Keratinocyte (primary cell): ENCODE results near the gene MAGEF1. TPM values are rescaled to one million over a fixed set of nuclear protein-coding genes. Genes with fewer than 3 reads are reported as not detected.
A peak's percentile ranks its signal among the peaks of the same experiment; 100 is the strongest.

Source experiments
- DNase-seq: peaks from one replicate; pipeline ENCODE4 v3.0.0-alpha.2; 2011; ENCODE audit warnings: low read depth, missing footprints, low spot score
- FAIRE-seq: peaks from 2 replicates; lab custom pipeline; 2011; peaks lifted over from hg19 to GRCh38; lab: Jason Lieb, UNC
- H2AFZ ChIP-seq: 2 replicates; pipeline ENCODE4 v1.6.0; 2012; ENCODE audit warnings: low read length, control low read depth, inconsistent platforms; ENCODE audit not compliant: control insufficient read depth
- H3K27ac ChIP-seq: 2 replicates; pipeline ENCODE4 v1.5.1; 2011; ENCODE audit warnings: low read length; ENCODE audit not compliant: control insufficient read depth, insufficient read depth
- H3K27me3 ChIP-seq: 3 replicates; pipeline ENCODE4 v1.6.0; 2011; ENCODE audit warnings: low read length; ENCODE audit not compliant: control insufficient read depth, insufficient read depth; ENCODE audit errors: extremely low read depth
- H3K36me3 ChIP-seq, 2 experiments: 2 replicates in 1 of 2; 3 replicates in 1 of 2; pipeline ENCODE4 v1.5.1; 2011; ENCODE audit warnings: low read length in 2 of 2, mild to moderate bottlenecking in 1 of 2; ENCODE audit not compliant: control insufficient read depth in 2 of 2, insufficient read depth in 2 of 2; ENCODE audit errors: extremely low read depth in 1 of 2
- H3K4me1 ChIP-seq: 3 replicates; pipeline ENCODE4 v1.5.1; 2011; ENCODE audit warnings: low read length; ENCODE audit not compliant: control insufficient read depth, insufficient read depth; ENCODE audit errors: extremely low read depth
- H3K4me2 ChIP-seq: 3 replicates; pipeline ENCODE4 v1.6.0; 2011; ENCODE audit warnings: low read depth, low read length; ENCODE audit not compliant: control insufficient read depth, insufficient read depth; ENCODE audit errors: extremely low read depth
- H3K4me3 ChIP-seq, 3 experiments: fragments of 200-600 bp in 1 of 3; sonication (generic) in 1 of 3; 2 replicates in 2 of 3; 3 replicates in 1 of 3; pipeline ENCODE4 v1.5.1; 2011 to 2016; ENCODE audit warnings: low read length in 3 of 3, mild to moderate bottlenecking in 3 of 3, control low read depth in 2 of 3, inconsistent platforms in 1 of 3, low read depth in 1 of 3, mixed read lengths in 1 of 3, mixed run types in 1 of 3, moderate library complexity in 1 of 3; ENCODE audit not compliant: control insufficient read depth in 2 of 3, insufficient read depth in 2 of 3; ENCODE audit errors: extremely low read depth in 1 of 3
- H3K79me2 ChIP-seq: 2 replicates; pipeline ENCODE4 v1.6.0; 2012; ENCODE audit warnings: low read length; ENCODE audit not compliant: control insufficient read depth, insufficient read depth
- H3K9ac ChIP-seq: 3 replicates; pipeline ENCODE4 v1.6.0; 2011; ENCODE audit warnings: low read length; ENCODE audit not compliant: control insufficient read depth, insufficient read depth; ENCODE audit errors: extremely low read depth
- H3K9me1 ChIP-seq: 3 replicates; pipeline ENCODE4 v1.6.0; 2011; ENCODE audit warnings: low read length; ENCODE audit not compliant: control insufficient read depth, insufficient read depth; ENCODE audit errors: extremely low read depth
- H3K9me3 ChIP-seq: 2 replicates; pipeline ENCODE4 v1.5.1; 2012; ENCODE audit warnings: low read depth, low read length; ENCODE audit not compliant: control insufficient read depth
- H4K20me1 ChIP-seq: 3 replicates; pipeline ENCODE4 v1.6.0; 2011; ENCODE audit warnings: low read length; ENCODE audit not compliant: control insufficient read depth, insufficient read depth; ENCODE audit errors: extremely low read depth
- EZH2 ChIP-seq: IDR thresholded peaks from one replicate; pipeline ENCODE4 v1.6.1; 2012; ENCODE audit warnings: inconsistent platforms, mild to moderate bottlenecking, low read length, moderate library complexity
- dilution Hi-C: fragments of 300-500 bp; cut with MboI; formaldehyde crosslinking; loops from one replicate; pipeline ENCODE4 v1.7.0; 2020; ENCODE audit warnings: low sequenced_read_pairs; ENCODE audit not compliant: extremely low pct_ligation_motif_present
- polyA plus RNA-seq, 5 experiments: library from polyadenylated mRNA; depleted of rRNA in 3 of 5; stranded (reverse) in 3 of 5; stranded (forward) in 1 of 5; unstranded in 1 of 5; fragments of >200 nt; gene quantifications; 1 replicate in 1 of 5; 2 replicates in 3 of 5; 3 replicates in 1 of 5; pipeline versions ENCODE4 v1.2.1 to v1.2.3, GENCODE V29; 2011 to 2012; ENCODE audit warnings: missing spikeins in 2 of 5, low read depth in 1 of 5, low replicate concordance in 1 of 5
- TF ChIP-seq, protein P1 (sequence below), 3 experiments: IDR thresholded peaks in 1 of 3; conservative IDR thresholded peaks in 1 of 3; optimal IDR thresholded peaks in 1 of 3; 2 replicates in 2 of 3; 3 replicates in 1 of 3; pipeline versions ENCODE3 to v1.5.1; 2011; ENCODE audit warnings: low read length in 3 of 3, mild to moderate bottlenecking in 3 of 3, moderate library complexity in 2 of 3, control low read depth in 1 of 3, inconsistent platforms in 1 of 3; ENCODE audit not compliant: insufficient read depth in 2 of 3; ENCODE audit errors: extremely low read depth in 1 of 3

MAGEF1 gene
- polyA plus RNA-seq, 1 donor (not counting 4 experiments of a cell fraction or from before 2014, with no cell fraction given), result 11.8 TPM

DNA sequence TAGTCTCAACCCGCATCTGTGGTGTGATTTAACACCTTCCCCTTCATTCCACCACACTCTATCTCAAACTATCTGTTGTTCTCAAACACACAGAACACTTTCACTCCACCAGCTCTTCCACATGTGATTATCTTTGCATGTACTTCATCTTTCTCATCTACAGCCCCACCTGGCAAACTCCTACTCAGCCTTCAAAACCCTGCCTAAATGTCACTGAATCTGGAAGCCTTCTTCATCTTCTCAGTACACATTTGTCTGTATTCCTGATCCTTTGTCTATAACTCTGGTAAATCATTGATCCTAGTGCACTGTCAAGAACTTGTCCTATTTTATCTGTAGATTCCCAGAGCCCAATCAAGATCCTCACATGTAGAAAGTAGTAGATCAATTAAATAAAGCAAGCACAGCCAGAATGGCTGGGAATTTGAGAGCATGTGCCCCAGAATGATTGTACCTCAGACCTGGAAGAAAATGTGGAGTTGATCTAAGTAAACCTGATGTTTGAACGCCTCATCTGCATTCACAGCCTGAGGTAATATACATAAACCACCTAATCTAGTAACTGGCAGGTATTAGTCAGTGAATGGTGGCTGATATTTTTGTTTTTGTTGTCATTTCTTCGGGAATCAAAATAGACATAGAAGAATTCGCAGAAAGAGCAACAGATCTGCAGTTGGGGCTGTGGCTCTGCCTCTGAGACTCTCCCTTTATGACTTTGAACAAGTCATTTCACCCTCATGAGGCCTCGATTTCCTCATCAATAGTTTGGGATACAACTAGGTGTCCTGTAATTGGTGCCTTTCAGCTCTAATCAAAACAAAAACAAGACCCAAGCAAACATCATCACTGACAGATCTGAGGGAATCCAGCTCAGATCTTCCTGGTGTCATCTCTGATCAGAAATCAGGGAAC is 28.0 kb upstream of the MAGEF1 start:
- DNase-seq, result no peak
- dilution Hi-C loops, result no loop called here
- Histone ChIP-seq H3K79me2 (no peaks in the 10 kb centered on the region), H4K20me1 (no peaks in the 10 kb centered on the region), H3K4me3 (no peak overlapping the region), H3K9ac (peak overlapping the region; percentile 76), H3K9me3 (no peaks in the 10 kb centered on the region), H3K27ac (peak overlapping the region; percentile 93), H3K36me3 (no peaks in the 10 kb centered on the region), H3K4me1 (peaks cover 47% of the 10 kb centered on the region), H3K27me3 (no peaks in the 10 kb centered on the region), H2AFZ (no peak overlapping the region), H3K4me2 (peak overlapping the region; percentile 93), H3K9me1 (no peaks in the 10 kb centered on the region)
- TF ChIP-seq EZH2, result no peak
- TF ChIP-seq, protein P1, sequence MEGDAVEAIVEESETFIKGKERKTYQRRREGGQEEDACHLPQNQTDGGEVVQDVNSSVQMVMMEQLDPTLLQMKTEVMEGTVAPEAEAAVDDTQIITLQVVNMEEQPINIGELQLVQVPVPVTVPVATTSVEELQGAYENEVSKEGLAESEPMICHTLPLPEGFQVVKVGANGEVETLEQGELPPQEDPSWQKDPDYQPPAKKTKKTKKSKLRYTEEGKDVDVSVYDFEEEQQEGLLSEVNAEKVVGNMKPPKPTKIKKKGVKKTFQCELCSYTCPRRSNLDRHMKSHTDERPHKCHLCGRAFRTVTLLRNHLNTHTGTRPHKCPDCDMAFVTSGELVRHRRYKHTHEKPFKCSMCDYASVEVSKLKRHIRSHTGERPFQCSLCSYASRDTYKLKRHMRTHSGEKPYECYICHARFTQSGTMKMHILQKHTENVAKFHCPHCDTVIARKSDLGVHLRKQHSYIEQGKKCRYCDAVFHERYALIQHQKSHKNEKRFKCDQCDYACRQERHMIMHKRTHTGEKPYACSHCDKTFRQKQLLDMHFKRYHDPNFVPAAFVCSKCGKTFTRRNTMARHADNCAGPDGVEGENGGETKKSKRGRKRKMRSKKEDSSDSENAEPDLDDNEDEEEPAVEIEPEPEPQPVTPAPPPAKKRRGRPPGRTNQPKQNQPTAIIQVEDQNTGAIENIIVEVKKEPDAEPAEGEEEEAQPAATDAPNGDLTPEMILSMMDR (optimal IDR thresholded peaks at IDR 0.05 in 1 of 3, IDR thresholded peaks at IDR 0.05 in 1 of 3, conservative IDR thresholded peaks at IDR 0.05 in 1 of 3; ENCODE audit: extremely low read depth in 1 of 3, insufficient read depth in 2 of 3, low read length in 3 of 3), result no peak
- FAIRE-seq, result peak; percentile 53

DNA sequence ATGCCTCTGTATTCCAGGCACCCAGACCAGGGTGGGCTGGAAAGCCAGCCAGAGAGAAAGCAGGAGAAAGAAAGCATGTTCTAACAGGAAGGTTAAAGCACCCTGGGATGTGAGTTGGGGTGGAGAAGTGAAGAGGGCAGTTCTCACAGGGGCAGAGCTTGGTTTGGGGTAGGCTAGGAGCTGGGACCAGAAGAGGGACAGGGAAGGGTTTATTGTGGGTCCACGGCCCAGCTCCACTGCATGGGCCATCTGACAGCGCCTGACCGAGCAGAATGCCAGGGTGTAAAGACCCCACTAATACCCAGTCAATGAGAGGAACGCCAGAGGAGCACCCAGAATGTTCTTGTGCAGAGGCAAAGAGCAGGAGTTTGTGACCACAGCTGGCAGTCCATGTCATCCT is 27.1 kb upstream of the MAGEF1 start:
- no peaks in the 10 kb centered on the region for H3K27me3 ChIP-seq
- DNase-seq, result no peak
- peak overlapping the region; percentile 80 for H3K27ac ChIP-seq
- H4K20me1 ChIP-seq, result no peaks in the 10 kb centered on the region
- no peaks in the 10 kb centered on the region for H3K79me2 ChIP-seq
- FAIRE-seq, result no peak
- no peaks in the 10 kb centered on the region for H3K36me3 ChIP-seq
- H3K9me1 ChIP-seq, result no peaks in the 10 kb centered on the region
- peak overlapping the region; percentile 54 for H3K9ac ChIP-seq
- no peak overlapping the region for H2AFZ ChIP-seq
- no peaks in the 10 kb centered on the region for H3K9me3 ChIP-seq
- no peak overlapping the region for H3K4me3 ChIP-seq
- peaks cover 47% of the 10 kb centered on the region for H3K4me1 ChIP-seq
- peak overlapping the region; percentile 68 for H3K4me2 ChIP-seq
- dilution Hi-C loops, result no loop called here
- TF ChIP-seq, protein P1 (optimal IDR thresholded peaks at IDR 0.05 in 1 of 3, IDR thresholded peaks at IDR 0.05 in 1 of 3, conservative IDR thresholded peaks at IDR 0.05 in 1 of 3; ENCODE audit: extremely low read depth in 1 of 3, insufficient read depth in 2 of 3, low read length in 3 of 3), result no peak
- TF ChIP-seq EZH2, result no peak
